Fibroblast of skin of left biceps (primary cell): Measurements from ENCODE around the gene DMD.

ENCODE experiments used
- DNase-seq, 2 experiments: peaks; one replicate each; pipeline ENCODE4 v3.0.0-alpha.2; 2013; ENCODE audit warnings: low read depth in 2 of 2

DMD gene

GRCh38 chrX:31117266-31117665 is 2094.1 kb downstream of the DMD start:
- DNase-seq = no peak

GRCh38 chrX:31115398-31115797 is 2096.0 kb downstream of the DMD start:
- no peak for DNase-seq

- DNase-seq = no peak
Measured at GRCh38 chrX:31114858-31115257, 2096.5 kb downstream of the DMD start.

DNA sequence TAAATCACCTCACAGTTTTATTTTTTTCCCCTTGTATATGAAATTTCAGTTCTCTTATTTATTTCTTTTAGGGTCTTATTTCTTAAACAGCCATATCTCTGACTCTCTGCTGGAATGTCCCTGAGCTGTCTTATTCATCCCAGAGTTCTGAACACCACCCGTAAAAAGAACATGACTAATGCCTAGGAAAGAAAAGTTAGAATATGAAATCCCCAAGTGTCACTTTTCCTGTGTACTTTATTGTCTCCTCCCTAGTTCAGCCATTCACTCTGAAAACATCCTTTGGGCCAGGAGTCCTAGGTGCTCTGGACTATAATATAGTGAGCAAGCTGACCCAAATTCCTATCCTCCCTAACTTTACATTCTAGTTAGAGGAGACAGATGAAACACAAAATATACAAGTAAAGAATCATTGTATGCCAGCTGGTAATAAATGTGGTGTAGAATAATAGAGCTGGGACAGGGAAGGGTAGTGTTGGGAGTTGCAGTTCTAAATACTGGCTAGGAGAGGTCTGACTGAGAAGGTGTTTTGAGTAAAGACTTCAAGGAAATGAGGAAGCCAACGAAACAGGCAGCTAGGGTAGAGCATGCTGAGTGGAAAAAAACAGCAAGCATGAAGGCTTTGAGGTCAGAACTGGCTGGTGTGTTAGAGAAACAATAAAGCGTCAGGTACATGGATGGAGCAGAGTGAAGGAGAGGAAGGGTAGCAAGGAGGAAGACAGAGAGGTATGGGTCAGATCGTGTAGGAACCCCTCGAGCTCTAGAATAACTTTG is 2098.9 kb downstream of the DMD start:
- no peak for DNase-seq

DNA sequence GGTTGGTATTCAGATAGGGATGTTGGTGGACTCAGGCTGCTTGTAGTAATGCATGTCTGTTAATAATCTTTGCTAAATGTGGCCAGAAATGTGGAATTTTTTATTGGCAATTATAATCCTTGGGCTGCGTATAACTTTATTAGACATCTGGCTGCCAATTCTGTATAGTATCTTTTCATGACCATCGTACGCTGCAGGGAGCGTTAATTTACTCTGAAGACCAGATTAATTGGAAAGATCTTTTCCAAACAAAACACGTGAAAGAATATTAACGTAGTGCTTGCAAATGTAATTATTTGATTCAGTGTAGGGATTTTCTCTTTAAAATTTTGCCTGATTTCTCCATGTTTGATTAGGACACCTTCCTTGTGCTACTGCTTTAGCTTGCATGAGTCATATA is 2100.7 kb downstream of the DMD start:
- no peak for DNase-seq

DNA sequence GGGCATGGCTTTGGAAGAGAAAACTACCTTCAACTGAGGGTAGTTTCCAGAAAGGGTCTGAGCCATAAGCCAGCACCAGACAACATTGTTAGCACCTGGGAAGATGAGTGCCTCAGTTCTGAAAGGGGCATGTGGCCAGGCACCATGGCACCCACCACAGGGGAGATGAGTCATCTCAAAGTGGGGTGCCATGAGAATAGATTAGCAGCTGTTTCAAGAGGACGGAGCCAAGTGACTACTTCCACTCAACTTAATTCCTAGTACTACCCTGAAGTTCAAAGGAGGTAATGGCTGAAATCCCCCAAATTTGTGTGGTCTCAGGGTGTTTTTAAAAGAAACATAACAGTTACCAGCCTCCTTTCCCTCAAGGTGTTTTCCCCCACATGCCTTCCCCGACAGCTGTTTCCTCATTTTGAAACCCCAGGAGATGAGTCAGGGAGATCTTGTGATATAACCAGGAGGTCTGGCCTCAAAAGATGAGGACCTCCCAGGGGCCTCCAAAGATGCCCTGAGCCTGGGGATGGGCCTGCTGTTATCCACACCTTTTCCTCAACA is 2111.7 kb downstream of the DMD start:
- DNase-seq = no peak

DNA sequence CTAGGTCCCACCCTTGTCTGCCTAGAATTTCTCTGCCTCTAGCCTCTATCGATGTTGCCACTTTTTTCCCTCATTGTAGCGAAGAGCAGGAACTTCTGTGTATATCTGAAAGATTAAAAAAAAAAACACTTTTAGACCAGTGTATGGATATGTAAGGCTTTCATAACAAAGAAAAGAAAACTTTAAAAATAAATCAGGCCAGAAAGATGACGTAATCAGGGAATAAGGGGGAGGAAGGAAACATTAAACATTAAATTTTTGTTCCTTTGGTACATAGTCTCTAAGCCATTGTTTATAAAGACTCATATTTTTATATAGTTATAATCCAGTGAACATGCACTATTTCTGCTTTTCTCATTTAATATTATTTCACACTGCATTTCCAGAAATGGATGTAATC is 2113.3 kb downstream of the DMD start:
- no peak for DNase-seq

DNA sequence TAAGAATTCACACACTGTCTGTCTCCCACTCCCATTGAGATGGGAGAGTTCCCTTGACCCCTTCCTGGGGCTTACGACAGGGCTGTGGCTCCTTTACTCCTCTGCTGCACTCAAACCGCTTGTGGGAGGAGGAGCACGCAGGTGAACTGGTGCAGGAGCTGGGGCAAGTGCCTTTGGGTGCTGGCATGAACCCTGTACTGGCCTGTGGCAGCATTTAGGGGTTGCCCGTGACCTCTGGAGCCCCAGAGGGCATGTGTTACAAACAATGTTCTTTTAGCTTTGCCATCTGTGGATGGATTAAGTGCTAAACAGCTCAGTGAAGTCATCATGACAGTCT is 2117.7 kb downstream of the DMD start:
- no peak for DNase-seq

GRCh38 chrX:31092970-31093638 is 2118.2 kb downstream of the DMD start:
- no peak for DNase-seq

DNA sequence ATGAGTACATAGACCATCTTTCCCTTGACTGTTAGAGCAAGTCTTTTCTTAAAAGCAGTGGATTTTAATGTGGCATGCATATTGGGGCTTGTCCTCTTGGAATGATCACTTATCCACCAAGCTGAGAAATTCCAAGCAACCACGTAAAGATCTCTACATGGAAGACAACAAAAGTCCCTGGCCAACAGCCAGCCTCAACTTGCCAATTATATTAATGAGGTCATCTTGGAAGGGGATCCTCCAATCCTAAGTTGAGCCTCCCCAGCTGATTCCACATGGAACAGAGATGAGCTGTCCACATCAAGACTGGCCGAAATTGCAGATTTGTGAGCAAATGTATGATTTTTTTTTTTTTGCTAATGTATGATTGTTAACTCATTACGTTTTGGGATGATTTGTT is 2118.9 kb downstream of the DMD start:
- DNase-seq = no peak

DNA sequence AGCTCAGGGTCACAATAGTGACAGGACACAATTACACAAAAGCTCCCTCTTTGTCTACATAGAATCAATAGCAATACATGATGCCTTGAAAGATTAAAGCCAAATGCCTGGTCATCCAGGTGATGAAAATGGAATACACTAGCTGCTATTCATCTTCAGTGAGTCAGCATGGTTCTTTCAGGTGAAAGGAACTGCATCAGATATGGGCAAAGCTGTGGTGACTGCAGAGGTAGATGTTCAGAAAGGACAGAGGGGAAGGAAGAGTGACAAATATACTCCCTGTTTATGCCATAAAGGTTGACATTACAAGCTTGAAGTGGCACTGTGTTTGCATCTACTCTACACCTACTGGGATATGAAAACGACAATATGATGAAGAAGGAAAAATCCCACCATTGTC is 2119.5 kb downstream of the DMD start:
- DNase-seq = no peak

GRCh38 chrX:31074522-31074921 is 2136.8 kb downstream of the DMD start:
- DNase-seq = no peak

GRCh38 chrX:31071725-31072124 is 2139.6 kb downstream of the DMD start, which contains the start of gene FTHL17:
Gene FTHL17, minus strand, starts transcription at chrX:31072041. Its CDS starts 88 bp downstream, at chrX:31071953.
- no peak for DNase-seq

DNA sequence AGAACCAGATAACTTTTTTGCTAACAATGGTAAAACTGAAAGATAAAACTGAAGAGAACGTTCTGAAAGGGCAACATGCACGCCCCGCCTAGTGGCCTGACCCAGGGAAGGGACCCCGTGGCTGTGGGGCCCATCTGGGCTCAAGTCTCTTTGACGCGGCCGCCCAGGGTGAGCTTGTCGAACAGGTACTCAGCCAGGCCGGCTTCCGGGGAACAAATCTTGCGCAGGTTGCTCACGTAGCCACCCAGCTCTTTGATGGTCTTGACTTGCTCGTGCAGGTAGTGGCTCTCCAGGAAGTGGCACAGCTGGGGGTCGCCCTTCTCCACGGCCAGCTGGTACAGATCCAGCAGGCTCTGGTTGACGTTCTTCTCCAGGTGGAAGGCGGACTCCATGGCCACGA is 2140.1 kb downstream of the DMD start:
- no peak for DNase-seq

DNA sequence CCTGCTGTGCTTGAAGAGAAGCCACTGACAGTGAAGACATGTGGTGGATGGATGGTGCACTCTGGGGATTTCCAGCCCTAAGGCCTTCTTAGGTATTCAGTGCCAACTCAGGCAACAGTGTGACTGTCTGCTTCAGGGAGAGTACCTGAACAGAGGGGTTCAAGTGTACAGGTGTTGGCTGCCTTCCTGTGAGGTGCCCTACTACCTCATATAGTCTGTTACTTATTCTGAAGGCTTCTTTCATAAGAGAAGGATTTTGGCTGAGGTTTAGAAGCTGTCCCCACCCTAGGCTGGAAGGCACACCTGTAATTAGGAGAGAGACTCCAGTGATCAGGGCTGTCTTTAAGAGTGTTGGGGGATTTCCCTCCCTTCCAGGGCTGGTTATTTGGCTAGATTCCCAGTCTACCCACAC is 2141.3 kb downstream of the DMD start:
- DNase-seq = no peak
